Thyroid gland (tissue), 4 donors: ENCODE data around the gene ATP9B.

Source experiments
- POLR2A ChIP-seq, 2 donors: fragments of 450-650 bp; IDR thresholded peaks; one replicate each; pipeline ENCODE4 v1.6.1; 2017; ENCODE audit warnings: antibody characterized with exemption in 2 of 2, mild to moderate bottlenecking in 2 of 2, moderate library complexity in 1 of 2
- TF ChIP-seq, protein P1 (sequence below), 6 experiments: fragments of 200-600 bp in 3 of 6; fragments of 450-650 bp in 3 of 6; sonication (generic) in 3 of 6; IDR thresholded peaks; one replicate each; pipeline ENCODE4 v1.5.1; 2016 to 2019; ENCODE audit warnings: antibody characterized with exemption in 6 of 6, mild to moderate bottlenecking in 2 of 6, inconsistent platforms in 1 of 6, moderate library complexity in 1 of 6

GRCh38 chr18:79123948-79124347 lies 54.8 kb downstream of the ATP9B start:
- TF ChIP-seq POLR2A (IDR thresholded peaks at IDR 0.05) = no peak
- TF ChIP-seq, protein P1, sequence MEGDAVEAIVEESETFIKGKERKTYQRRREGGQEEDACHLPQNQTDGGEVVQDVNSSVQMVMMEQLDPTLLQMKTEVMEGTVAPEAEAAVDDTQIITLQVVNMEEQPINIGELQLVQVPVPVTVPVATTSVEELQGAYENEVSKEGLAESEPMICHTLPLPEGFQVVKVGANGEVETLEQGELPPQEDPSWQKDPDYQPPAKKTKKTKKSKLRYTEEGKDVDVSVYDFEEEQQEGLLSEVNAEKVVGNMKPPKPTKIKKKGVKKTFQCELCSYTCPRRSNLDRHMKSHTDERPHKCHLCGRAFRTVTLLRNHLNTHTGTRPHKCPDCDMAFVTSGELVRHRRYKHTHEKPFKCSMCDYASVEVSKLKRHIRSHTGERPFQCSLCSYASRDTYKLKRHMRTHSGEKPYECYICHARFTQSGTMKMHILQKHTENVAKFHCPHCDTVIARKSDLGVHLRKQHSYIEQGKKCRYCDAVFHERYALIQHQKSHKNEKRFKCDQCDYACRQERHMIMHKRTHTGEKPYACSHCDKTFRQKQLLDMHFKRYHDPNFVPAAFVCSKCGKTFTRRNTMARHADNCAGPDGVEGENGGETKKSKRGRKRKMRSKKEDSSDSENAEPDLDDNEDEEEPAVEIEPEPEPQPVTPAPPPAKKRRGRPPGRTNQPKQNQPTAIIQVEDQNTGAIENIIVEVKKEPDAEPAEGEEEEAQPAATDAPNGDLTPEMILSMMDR (IDR thresholded peaks at IDR 0.05) = no peak
